ENCODE measurements around the gene SLC43A3.
"Not testable (repeated sequence)": the region's sequence is repeated elsewhere in the genome, so short reads cannot be mapped to it uniquely, and the experiment has no call there.

SLC43A3 gene

GRCh38 chr11:57459164-57460021 is 32.5 kb upstream of the SLC43A3 start:
- no peak for DNase-seq (ENCODE audit: low read depth)

- DNase-seq (ENCODE audit: low read depth) = no peak
Measured at GRCh38 chr11:57458410-57459163, 31.7 kb upstream of the SLC43A3 start.

GRCh38 chr11:57458060-57458409 is 31.1 kb upstream of the SLC43A3 start:
- no peak for DNase-seq (ENCODE audit: low read depth)

GRCh38 chr11:57457643-57458023 is 30.7 kb upstream of the SLC43A3 start:
- DNase-seq (ENCODE audit: low read depth) = no peak

GRCh38 chr11:57456960-57457642 is 30.2 kb upstream of the SLC43A3 start:
- DNase-seq (ENCODE audit: low read depth) = no peak

GRCh38 chr11:57453543-57454177 is 26.7 kb upstream of the SLC43A3 start:
- DNase-seq (ENCODE audit: low read depth) = no peak

GRCh38 chr11:57446055-57446454 is 19.1 kb upstream of the SLC43A3 start:
- DNase-seq (ENCODE audit: low read depth) = no peak

GRCh38 chr11:57445122-57445394 is 18.1 kb upstream of the SLC43A3 start:
- DNase-seq (ENCODE audit: low read depth) = not testable (repeated sequence)

GRCh38 chr11:57444362-57445121 is 17.6 kb upstream of the SLC43A3 start:
- no peak for DNase-seq (ENCODE audit: low read depth)

GRCh38 chr11:57440744-57441414 is 14.0 kb upstream of the SLC43A3 start:
- DNase-seq (ENCODE audit: low read depth) = no peak

GRCh38 chr11:57439786-57440185 is 12.9 kb upstream of the SLC43A3 start:
- no peak for DNase-seq (ENCODE audit: low read depth)

GRCh38 chr11:57438345-57439285 is 11.7 kb upstream of the SLC43A3 start:
- no peak for DNase-seq (ENCODE audit: low read depth)

- DNase-seq (ENCODE audit: low read depth) = no peak
Measured at GRCh38 chr11:57436031-57436430, 9.1 kb upstream of the SLC43A3 start.

- no peak for DNase-seq (ENCODE audit: low read depth)
Measured at GRCh38 chr11:57434640-57435546, 8.0 kb upstream of the SLC43A3 start.

- peak; percentile 75 for DNase-seq (ENCODE audit: low read depth)
Measured at GRCh38 chr11:57432714-57433163, 5.8 kb upstream of the SLC43A3 start.

- DNase-seq (ENCODE audit: low read depth) = no peak
Measured at GRCh38 chr11:57432149-57432561, 5.2 kb upstream of the SLC43A3 start.

- DNase-seq (ENCODE audit: low read depth) = no peak
Measured at GRCh38 chr11:57430952-57431351, 4.0 kb upstream of the SLC43A3 start.

- DNase-seq (ENCODE audit: low read depth) = no peak
Measured at GRCh38 chr11:57429946-57430345, 3.0 kb upstream of the SLC43A3 start.

GRCh38 chr11:57428643-57429042 is 1.7 kb upstream of the SLC43A3 start:
- DNase-seq (ENCODE audit: low read depth) = no peak

Data from CMK (cell line).